GM21825 (cell line): Measurements from ENCODE around the gene PPT1.
"Not testable (repeated sequence)": the region's sequence is repeated elsewhere in the genome, so short reads cannot be mapped to it uniquely, and the experiment has no call there.

Experiments
- ATAC-seq: cut with Tn5 transposase; IDR thresholded peaks from one replicate; pipeline ENCODE4 v1.9.1; 2021; ENCODE audit warnings: mild to moderate bottlenecking, moderate library complexity; ENCODE audit not compliant: unreplicated experiment

PPT1 gene

DNA sequence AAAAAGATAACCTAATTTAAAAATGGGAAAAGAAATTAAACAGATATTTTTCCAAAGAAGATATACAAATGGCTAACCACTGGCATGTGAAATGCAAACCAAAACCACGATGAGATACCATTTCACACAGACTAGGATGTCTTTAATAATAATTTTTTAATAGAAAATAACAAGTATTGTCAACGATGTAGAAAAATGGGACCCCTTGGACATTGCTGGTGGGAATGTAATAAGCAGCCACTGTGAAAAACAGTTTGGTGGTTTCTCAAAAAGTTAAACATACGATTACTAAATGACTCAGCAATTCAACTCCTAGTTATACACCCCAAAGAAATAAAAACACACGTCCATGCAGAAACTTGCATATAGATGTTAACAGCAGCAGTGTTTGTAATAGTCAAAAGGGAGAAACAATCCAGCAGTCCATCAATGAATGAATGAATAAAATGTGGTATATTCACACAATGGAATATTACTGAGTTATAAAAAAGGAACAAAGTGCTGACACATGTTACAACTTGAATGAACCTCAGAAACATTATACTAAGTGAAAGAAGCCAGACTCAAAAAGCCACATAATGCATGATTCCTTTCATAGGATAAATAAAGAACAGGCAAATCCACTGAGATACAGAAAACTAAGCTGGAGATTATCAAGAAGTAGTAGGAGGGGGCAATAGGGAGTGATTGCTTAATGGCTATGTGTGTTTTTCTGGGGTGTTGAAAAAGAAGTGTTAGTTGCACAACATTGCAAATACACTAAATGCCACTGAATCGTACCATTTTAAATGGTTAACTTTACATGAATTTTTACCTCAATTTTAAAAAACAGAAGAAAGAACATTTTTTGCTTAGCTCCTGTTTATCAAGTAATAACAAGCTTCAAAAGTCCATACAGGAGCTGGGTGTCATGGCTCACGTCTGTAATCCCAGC, 4.1 kb downstream of the PPT1 start:
- no peak for ATAC-seq

DNA sequence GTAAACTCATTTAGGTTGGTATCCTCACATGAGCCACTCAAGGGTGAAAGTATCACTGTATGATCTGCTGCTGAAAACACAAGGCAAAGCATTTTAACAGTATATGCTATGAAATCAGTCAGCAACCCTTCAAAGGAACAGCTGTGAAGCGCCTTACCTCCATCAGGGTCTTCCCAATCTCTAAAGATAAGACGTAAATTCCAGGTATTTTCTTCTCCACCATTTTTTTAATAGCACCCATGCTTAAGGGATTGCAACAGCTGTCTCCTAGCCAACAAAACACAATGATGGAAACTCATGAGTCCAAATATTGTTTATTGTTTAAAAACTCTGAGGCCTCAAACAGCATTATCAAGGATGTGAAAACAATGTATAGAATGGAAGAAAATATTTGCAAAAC, 4.8 kb downstream of the PPT1 start:
- no peak for ATAC-seq

DNA sequence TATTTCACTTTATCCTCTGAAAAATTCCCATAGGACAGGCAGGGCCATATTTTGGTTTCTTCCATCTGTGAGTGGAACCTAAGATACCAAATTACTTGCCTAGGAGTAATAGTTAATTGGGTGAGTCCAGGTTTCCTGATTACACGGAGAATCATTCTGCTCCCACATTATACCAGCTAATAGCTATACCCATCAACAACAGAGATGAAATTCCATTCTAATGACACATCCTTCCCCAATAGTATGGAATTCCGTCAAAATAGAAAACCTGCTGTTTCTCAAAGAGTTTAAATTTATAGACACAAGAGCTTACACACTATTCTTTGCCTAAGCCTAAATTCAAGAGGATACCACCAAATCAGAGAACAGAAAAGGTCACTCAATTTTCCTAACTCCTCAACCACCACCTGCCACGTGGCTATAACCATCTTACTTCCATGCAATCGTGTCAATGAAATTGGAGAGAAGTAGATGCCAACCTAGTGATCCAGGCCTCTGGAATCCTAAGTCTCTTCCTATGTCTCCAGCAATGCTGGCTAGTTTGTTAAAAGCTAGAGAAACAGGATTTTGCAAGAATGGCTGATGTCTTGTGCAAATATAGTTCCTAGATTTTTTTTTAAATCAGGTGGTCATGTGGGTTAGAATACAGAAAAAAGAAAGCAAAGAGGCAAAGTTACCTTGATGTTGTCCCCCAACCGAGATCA, 6.2 kb downstream of the PPT1 start:
- no peak for ATAC-seq

DNA sequence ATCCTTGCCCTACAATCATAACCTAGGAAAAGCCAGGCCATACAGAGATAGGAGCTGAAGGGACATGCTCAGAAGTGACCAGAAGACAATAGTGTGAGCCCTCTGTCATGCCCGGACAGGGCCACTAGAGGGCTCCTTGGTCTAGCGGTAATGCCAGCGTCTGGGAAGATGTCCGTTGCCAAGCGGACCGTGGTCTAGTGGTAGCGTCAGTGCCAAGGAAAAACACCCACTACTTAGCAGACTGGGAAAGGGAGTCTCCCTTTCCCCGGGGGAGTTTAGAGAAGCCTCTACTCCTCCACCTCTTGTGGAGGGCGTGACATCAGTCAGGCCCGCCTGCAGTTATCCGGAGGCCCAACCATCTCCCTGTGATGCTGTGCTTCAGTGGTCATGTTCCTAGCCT, 12.3 kb downstream of the PPT1 start:
- ATAC-seq, result not testable (repeated sequence)

DNA sequence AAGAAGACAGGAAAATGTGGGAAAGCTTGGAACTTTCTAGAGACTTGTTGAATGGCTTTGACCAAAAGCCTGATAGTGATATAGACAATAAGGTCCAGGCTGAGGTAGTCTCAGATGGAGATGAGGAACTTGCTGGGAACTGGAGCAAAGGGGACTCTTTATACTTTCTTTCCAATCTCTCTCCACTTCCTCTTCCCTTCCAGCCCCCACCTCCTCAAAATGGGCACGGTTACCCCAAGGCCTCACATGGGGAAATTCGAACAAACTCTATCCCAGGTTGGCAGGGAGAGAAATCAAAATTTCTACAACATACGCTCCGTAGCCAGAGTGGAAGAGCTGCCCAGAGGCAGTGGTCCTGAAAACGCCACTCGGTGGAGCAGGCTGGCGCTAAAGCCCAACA, 15.2 kb downstream of the PPT1 start:
- ATAC-seq, result no peak

DNA sequence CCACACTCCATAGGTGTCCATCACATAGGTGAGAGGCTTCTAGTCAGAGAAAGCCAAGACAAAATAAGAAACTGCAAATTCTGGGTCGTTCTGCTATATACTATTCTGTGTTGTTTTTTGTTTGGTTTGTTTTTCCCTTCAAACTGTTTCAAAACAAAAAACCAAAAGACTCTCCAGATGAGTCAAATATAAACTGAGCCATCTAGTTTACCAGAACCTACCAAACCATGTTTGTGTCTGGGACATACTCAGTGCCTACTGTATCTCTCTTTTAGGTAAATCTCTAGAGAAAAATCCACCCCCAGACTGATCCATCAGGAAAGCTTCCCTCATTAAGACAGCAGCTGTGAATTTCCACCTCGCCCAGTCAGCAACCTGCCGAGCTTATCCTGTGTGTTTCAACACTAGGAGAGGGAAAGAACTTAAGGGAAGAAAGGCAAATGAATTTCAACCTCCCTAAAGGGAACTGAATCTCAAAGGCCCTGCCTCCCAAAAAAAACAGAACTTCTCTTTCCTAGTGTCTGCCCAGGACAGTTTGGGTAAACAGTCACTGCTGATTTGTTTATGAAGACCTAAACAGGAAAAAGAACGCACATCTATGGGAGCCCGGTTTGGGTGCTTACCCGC, 17.2 kb downstream of the PPT1 start:
- no peak for ATAC-seq

DNA sequence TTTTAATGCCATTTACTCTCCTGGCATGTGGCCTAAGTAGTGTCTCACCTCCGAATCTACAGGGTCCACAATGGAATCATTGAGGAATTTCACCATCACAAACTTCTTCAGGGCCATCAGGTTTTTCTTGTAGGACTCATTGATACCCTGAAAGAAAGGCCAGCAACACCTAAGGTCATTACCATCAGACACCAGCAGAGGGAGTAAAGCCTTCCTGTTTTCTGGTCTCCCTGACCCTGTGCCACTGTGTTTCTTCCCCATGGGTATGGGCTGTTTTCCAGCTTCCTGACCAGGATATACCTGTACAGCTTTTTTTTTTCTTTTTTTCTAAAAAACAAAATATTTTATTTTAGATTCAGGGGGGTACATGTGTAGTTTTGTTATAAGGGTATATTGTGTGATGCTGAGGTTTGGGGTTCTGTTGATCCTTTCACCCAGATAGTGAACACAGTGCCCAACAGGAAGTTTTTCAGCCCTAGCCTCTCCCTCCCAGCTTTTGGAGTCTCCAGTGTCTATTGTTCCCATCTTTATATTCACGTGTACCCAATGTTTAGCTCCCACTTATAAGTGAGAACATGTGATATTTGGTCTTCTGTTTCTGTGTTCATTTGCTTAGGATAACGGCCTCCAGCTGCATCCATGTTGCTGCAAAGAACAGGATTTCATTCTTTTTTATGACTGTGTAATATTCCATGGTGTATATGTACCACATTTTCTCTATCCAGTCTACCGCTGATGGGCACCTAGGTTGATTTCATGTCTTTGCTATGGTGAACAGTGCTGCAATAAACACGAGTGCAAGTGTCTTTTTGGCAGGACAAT, 18.3 kb downstream of the PPT1 start:
- ATAC-seq, result no peak

DNA sequence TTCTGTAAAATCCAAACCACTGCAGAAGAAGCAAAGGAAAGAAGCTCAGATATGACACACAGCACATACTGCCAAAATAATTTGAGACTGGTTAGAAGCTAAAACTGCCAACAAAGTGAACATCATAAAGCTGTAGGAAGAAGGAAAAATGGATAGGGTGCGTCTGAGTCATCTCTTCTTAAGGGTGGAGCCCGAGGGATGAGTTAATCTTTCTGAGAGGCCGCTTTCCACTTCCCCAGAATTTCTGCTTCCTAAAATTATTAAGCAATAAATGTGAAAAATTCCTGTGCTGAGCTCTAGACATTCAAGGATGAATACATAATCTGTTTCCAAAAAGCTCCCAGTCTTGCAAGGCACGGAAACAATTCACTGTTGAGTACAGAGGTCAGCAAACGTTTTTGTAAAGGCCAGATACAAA, 20.1 kb downstream of the PPT1 start:
- no peak for ATAC-seq

DNA sequence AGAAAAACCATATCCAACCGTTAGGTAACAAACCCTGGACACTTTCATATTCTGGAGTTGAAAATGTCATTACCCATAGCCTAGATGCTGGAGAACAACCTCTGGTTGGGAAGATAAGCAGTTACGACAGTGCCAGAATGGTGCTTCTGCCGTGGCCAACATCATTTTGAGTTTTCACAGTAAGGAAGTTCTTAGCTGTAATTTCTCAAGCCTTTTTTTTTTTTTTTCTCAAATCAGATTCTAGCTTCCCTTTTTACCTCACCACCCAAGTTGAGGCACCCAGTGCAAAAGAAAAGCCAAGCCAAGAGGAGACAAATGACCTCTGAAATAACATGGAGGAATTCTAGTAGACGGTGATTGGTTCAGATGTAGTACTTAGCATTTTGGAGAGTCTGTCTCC, 21.8 kb downstream of the PPT1 start:
- ATAC-seq, result no peak

DNA sequence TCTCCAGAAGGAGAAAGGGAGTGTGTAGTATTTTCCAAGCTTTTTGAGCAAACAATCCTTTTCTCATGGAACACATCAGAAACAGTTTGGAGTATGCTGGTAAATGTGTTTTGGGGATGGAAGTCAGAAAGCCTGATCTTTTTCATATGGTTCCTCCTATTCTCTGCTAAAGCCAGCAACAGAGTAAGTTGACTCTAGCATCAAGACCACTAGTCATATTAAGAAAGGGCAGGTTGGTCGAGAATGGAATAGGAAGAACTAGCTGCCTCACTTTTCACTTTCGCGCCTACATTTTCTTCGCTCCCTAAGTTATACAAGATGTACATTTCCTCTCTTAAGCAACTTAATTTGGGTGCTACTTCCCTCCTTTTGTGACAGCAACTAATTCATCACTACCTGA, 24.0 kb downstream of the PPT1 start:
- ATAC-seq, result no peak

DNA sequence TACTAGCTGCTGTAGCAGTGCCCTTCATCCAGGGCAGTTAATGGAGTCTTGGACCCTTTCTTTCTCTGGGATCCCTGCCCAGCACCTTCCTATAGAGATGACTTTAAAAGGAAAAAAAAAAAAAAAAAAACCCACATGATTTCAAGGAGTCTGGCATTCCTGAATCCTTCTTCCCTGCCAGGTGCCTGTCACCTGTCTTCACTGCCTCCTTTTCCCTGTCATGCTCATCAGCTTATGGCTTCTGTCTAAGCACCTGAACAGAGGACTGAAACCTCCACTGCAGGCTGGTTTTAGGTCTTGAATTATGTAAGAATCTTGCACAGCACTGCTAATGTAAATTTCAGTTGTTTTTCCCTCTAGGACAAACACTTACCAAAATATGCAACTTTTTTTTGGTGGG, 24.9 kb downstream of the PPT1 start:
- no peak for ATAC-seq

DNA sequence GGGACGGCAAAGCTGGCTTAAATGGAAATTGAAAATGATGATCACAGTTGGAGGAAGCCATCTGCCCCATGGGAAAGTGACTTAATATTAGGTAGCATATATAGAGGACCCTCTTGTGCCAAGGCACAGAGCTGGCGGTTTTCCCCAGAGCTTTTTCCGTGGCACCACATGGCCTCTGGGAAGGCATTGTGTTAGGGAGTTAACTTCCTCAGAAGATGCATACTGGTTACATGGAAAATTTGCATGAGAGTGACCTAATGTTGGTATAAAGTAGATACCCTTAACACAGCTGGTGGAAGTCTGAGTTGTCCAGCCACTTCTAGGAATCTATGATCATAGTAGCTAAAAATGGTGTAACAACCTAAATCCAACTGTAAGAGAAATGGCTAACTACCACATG, 29.2 kb downstream of the PPT1 start:
- ATAC-seq, result no peak

DNA sequence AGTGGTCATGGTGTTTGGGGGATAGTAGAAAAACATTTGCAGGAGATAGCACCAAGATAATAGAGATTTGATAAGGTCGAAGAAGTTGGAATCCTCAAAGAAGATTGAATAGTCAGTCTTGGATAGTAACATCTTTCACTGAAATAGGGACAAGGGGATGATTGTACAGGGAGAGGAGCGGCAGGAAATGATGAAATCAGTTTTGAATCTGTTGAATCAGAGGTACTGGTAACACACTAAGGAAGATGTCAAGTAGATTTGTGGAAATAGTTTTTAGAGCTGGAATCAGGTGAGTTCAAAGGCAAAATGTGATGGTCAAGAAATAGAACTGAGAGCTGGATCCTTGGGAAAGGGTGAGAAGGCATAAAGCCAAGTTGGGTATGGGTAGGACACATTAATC, 30.0 kb downstream of the PPT1 start:
- ATAC-seq, result no peak

DNA sequence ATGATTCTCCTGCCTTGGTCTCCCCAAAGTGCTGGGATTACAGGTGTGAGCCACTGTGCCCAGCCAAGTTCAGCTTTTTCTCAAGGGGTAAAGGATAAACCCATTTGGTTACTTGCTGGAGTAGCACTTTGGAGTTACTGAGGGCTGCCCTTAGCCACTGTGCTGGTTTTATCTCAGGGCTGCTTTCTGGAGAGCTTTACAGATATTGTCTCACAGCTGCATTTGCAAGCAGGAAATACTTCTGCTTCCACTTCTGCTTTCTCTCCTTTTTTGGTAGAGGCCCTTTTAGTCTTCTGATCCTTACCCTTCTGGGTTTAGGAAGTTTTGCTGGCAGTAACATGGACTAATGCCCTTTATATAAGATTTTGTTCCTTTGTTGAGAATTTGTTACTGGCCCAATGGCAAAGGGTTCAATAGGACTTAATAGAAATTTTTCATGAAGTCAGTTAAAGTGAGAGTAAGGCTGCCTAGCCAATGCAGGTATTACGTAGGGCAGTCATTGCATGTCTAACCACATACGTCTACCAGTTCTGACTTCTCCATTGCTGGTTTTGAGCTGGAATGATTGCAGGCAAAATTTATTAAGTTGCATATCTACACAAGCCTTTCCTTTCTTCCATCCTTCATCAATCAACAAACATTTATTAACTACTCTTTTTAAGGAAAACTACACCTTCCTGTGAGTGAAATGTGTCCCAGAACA, 32.1 kb downstream of the PPT1 start:
- peak; percentile 69 for ATAC-seq

DNA sequence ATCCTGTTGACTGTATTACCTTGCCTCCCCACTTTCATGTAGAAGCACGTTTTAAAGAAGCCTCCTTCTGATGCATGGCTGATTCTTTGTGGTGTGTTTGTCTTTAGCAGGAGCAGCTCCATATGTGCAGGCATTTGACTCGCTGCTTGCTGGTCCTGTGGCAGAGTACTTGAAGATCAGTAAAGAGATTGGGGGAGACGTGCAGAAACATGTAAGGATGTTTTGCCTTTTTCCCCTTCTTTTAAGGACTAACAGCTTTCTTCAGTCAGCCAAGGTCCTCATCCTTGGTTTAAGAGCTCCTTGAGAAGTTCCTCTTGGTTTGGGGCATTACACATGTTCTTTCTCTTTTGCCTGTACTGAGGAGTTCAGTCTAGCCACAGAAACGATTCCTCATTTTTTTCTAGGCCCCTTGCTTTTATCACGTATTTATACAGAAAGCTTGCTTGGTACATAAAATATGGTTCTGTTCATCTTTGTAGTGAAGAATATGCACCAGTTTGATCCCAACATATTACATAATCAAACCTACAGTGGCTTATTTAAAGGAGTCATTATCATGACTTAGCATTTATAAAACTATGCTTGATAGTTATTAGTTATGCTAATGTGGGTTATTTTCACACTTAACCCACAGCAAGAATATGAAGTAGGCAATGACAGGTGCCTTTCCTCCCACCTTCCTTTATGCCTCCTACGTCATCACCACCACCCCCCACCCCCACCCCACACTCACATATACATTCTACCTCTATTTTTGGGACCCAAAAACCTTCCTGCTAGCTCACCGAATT, 36.9 kb downstream of the PPT1 start:
- no peak for ATAC-seq

DNA sequence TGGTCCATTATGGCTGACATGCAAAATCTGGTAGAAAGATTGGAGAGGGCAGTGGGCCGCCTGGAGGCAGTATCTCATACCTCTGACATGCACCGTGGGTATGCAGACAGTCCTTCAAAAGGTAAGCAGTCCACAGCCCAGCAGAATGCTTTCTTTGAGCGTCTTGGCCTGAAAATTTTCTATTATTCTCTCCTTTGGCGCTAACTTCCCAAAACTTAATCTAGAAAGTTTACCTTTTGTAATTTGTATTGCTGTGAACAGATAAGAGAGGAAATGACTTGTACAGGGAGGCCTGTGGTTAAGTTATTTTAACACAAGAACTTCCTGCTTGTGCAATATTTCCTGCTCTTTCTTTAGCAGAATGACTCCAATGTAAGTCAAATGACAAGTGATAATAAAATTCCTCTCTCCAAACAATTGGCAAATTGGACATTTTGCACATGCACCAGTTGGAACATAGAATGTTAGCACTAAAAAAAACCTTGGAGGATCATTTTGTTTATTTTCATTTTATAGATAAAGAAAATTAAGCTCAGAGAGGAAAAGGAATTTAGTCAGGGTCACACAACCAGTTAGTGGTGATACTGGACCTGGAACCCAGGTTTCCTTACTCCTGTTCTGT, 37.6 kb downstream of the PPT1 start:
- no peak for ATAC-seq

DNA sequence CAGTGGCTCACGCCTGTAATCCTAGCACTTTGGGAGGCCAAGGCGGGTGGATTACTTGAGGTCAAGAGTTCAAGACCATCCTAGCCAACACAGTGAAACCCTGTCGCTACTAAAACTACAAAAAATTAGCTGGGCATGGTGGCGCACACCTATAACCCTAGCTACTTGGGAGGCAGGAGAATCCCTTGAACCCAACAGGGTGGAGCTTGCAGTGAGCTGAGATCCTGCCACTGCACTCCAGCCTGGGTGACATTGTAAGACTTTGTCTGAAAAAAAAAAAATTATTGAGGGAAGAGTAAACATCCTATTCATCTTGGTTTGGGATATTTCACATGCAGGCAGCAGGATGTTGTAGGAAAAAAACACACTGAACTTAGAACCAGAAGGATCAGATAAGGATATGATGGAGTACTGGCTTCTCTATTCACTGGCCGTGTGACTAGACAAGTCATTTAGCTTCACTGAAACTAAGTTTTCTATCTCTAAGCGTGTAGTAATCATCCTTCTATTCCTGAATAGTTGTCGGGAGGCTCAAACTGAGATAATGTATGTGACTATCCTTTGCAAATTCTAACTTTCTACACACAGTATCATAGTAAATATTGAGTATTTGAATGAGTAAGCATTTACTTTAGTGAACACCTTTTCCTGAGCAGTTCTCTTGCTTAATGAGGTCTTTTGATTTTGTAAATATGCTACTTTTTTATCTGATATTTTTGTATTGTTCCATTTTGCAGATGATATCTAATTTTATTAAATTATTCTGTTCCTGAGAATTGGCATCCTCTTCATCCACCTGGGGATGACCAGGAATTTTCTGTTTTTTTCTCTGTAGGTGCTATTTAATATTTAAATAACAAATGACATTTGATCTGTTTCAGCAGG, 38.4 kb downstream of the PPT1 start:
- no peak for ATAC-seq

DNA sequence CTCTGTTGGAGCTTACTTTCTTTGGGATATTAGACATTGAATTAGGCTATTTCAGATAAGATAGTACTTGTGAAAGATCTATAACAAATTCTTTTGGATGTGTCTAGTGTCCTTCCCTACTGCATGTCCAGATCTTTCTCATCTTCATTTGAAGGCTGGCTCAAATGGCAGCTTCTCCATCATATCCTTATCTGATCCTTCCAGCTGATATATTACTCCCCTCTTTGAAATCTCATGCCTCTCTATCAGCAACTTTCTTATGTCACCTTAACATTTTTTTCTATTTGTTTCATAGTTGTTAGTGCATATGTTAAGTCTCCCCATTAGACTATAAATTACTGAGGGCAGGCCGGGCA, 39.0 kb downstream of the PPT1 start:
- no peak for ATAC-seq
